8988T (cell line): ENCODE measurements around the gene ST6GAL2.

Experiments used
- DNase-seq: peaks from one replicate; pipeline ENCODE4 v3.0.0; 2011

Gene ST6GAL2

GRCh38 chr2:106863387-106863786, 22.6 kb downstream of the ST6GAL2 start:
- DNase-seq, result no peak

GRCh38 chr2:106859498-106859897, 26.5 kb downstream of the ST6GAL2 start:
- no peak for DNase-seq

GRCh38 chr2:106858810-106859209, 27.2 kb downstream of the ST6GAL2 start:
- no peak for DNase-seq

GRCh38 chr2:106857882-106858478, 28.0 kb downstream of the ST6GAL2 start:
- DNase-seq, result no peak

DNA sequence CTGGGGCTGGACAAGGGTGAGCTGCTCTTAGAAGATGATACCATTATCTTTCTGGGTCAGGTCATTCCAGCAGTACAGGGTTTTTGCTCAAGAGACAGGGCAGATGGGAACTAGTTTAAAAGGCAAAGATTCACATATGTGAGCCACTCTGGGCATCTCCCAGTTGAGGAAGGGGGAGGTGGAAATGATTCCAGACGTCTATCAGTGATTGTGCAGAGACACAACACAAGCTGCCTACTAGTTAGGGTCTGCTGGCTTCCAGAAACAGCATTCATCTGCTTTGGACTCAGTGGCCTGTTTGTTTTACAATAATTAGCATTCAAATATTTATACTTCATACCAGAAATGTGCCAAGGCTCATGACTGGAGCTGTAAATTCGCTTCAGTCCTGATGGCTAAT, 32.3 kb downstream of the ST6GAL2 start:
- DNase-seq, result no peak

DNA sequence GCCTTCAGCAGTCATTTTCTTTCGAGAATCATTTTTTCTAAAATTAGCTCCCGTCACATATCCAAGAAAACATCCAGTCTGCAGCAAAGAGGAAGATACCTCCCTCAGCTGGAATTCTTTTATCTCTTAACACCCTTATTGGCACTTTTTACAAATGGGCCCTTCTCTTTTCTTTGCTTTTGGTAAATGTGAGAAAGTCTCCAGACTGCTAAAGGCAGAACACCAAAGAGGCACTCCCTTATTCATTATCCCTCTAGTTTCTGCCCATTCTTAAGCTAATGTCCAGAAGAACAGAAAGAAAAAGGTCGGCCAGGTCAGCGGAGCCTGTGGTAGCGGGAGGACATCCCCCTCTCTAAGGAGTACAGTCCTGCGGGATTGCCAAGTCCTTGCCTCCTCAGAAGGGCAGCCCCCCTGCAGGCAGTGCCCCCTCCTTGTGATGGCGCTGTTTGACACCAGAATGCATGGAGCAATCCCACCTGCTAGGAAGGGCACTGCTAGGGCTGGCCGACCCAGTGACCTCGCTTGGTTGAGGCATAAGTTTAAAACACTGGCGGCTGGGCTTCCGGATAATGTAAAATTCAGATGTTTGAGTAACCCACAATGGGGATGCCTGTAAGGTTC, 34.0 kb downstream of the ST6GAL2 start:
- no peak for DNase-seq

DNA sequence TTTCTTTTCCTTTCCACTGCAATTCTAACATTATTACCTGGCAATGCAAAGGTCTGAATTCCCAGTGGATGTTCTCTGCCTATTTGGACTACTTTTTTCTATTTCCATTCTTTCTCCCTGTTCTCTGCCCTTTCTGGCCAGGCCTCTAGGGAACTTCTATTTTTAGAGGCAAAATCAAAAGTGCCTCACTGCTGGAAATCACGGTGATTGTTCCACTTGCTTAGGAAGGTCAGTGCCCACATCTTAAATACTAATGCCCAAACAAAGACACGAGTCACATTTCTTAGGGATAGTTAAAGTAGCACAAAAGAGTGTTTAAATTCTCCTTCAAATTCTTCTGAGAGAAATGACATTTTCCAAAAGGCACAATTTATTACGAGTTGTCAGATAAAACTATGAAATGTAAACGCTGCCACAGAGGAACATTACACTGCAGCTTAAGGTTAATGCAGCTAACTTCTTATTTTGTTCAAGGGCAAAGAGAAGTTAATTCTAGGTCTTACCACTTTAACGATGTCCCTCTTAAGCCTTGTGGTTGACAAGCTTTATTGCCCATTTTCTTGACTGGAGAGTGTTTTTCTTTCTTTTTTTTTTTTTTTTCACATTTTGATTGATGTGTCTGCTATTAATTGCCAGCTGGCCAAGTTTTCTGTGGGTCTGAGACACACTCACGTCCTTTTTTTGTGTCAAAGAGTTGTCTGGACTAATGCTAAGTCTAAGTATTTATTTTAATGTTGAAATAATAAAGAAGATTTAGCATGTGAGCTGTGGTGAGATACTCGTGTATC, 34.7 kb downstream of the ST6GAL2 start:
- no peak for DNase-seq

GRCh38 chr2:106849253-106849652, 36.7 kb downstream of the ST6GAL2 start:
- no peak for DNase-seq

- no peak for DNase-seq
Observed at GRCh38 chr2:106847366-106847765, 38.6 kb downstream of the ST6GAL2 start.

GRCh38 chr2:106845716-106846115, 40.3 kb downstream of the ST6GAL2 start:
- no peak for DNase-seq

DNA sequence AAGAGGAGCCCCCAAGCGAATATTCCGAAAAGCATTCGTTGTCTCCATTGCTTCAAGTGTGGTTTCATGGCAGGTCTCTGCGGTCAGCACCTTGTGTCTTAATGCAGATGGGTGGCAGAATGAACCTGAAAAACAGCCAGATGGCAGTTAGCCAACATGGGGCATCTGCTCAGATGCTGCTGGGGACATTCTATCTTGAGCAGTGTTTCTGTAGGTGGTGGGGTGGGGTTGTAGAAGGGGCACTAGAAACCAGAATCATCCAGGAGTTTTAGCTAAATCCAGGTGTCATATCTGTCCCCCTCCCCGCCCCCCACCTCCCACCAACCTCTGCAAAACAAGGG, 42.1 kb downstream of the ST6GAL2 start:
- DNase-seq, result no peak

DNA sequence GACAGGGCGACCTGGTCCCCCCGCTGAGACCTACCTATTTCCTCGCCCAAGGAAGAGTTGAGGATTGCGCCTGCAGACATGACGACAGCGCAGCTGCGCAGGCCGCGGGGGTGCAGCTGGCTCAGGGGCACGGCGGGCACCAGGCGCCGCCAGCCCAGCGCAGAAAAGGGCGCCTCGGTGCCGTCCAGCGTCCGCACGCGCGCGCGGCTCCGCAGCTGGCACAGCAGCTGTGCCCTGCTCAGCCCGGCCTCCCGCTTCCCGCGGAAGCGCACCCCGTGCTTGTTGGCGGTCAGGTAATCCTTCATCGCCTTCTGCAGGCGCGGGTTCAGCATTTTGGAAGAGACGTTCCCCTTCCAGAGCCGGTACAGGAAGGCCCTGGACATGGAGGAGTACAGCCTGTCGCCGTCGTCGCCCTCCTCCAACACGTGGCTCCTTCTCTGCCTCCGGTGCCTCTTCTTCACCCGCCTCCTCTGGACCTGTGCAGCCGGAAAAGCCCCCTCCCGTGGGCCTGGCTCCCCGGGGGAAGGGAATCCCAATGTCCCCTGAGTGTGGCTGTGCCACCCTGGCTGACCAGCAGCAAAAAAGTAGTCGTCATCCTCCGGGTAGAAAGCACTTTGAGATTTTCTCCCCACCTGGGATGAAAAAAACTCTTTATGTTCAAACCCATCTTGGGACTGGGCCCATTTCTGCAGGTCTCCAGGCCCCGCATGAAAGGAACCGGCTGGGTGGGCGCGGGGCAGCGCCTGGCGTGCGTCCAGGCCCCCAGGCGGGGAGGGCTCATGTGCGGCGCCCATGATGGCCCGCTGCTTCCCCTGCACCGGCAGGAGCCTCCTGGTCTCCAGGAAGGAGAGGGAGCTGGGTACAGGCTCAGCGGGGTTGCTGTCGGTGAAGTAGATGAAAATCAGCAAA, 42.7 kb downstream of the ST6GAL2 start:
- DNase-seq, result no peak

DNA sequence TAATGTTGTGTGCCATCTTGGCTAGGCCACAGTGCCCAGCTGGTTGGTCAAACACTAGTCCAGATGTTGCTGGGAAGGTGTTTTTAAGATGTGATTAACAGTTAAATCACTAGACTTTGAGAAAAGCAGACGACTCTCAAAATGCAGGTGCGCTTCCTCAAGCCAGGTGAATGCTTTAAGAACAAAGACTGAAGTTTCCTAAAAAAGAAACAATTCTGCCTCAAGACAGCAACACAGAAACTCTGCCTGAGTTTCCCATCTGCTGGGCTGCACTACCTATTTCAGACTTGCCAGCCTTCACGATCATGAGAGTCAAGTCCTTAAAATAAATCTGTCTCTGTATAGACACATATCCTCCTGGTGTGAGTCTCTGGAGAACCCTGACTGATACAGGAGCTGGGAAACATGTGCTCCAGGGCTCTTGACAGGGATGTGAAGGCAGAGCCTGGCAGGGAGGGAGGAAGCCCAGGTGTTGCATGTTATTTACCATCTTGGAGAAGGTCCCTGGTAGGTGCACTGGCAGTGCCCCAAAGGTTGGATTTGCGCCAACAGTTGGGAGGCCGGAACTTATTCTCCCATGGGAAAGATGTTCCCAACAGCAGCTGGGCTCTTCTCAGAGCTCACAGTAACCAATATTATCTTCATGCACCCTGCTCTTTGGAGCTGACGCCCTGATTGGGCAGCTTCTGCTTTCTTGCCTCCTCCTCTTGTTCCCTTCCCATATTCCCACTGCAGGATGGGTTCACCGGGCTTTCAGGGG, 43.9 kb downstream of the ST6GAL2 start:
- no peak for DNase-seq

GRCh38 chr2:106840818-106841217, 45.1 kb downstream of the ST6GAL2 start:
- no peak for DNase-seq

DNA sequence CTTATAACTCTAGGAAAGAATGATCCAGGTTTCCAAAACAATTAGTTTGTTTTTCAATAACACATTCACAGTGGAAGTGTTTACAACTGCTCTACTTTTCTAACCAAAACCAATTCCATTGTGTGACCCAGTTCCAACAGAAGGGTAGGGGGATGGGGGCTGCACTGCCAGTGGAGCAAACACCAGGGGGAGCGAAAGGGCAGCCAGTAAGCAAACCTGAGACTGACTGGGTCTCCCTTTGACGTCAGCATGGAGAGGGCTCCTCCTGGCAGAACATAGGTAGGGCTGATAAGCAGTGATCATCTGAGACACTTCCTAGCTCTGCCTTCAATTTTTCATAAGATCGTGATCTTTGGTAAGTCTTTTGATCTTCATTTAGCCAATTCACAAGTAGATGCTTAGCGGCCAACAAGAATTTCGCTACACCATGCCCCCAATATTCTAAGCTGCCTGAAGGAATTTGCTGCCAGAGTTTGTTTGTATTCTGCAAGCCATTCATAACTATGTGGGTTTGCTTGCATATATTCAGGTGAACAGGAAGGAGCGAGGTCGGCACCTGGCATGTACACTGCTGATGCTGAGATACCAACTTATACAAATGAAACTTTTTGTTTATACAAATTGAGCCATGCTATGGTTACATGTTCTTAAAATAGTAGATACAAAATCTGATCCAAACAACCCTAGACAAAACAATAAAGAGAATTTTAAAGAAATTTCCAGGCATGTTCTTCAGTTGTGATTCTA, 45.9 kb downstream of the ST6GAL2 start:
- no peak for DNase-seq

- no peak for DNase-seq
Observed at GRCh38 chr2:106833256-106833655, 52.7 kb downstream of the ST6GAL2 start.

GRCh38 chr2:106831816-106832569, 54.0 kb downstream of the ST6GAL2 start:
- no peak for DNase-seq

DNA sequence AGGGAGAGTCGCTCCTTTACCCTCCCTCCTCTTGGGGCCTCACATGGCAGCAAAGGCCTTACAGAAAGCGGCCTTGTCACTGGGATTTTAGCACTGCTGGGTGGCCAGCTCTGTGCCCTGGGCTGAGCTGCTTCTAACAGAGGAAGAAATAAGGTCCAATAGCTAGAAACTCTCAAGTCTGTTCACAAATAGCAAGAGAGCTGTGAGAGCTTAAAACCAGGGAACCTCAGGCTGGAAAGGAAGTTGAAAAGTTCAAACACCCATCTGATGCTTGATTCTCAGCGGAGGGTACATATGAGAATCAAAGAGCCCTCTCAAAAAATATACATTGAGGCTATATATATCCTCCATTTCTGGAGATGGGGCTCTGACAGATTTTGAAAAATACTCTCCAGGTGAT, 54.7 kb downstream of the ST6GAL2 start:
- DNase-seq, result no peak

GRCh38 chr2:106830191-106830590, 55.8 kb downstream of the ST6GAL2 start:
- no peak for DNase-seq

DNA sequence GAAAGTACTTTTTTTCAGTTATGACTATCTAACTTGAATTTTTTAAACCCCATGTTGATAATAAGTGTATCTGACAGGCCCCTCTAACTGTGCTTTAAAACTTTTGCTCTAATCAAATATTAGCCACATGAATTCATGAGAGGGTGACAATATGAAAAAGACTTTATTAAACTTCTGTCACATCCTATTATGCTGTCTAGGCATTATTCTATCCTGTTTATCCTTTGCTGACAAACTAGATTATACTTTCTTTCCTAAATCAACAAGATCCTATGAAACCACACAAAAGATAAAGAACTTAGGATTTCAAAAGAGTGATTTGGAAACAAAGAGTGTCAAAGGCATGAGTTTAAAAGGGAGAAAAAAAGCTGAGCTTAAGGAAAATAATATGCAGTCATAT, 57.8 kb downstream of the ST6GAL2 start:
- no peak for DNase-seq

DNA sequence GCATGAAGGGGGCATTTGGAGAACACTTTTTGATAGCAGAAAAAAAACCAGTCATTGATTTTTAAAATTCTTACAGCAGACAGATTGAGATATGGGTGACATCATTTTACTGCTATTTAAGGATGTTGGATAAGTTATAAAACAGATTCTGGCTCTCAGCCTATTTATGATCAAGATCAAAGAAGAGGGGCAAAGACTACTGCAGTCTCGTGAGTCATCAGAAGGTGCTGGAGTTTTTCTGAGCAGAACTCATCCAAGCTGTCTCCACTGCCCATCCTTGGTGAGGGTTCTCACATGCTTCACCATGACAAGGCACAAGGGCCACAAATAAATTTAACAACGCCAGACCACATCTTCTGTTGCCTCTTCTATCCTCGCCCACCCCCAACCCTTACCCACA, 58.8 kb downstream of the ST6GAL2 start:
- no peak for DNase-seq
